Thyroid gland (tissue), 4 donors: ENCODE results near the gene BRPF3. TPM values are rescaled to one million over a fixed set of nuclear protein-coding genes. Genes with fewer than 3 reads are reported as not detected.

ENCODE experiments used
- DNase-seq, 2 donors: peaks; one replicate each; pipeline ENCODE4 v3.0.0-alpha.2; 2019
- H3K27ac ChIP-seq, 3 donors: fragments of 200-600 bp; sonication (generic); 1 replicate in 2 of 3; 2 replicates in 1 of 3; pipeline ENCODE4 v1.5.1; 2016 to 2019; ENCODE audit warnings: mild to moderate bottlenecking in 1 of 3, moderate library complexity in 1 of 3
- H3K27me3 ChIP-seq: fragments of 200-600 bp; sonication (generic); one replicate; pipeline ENCODE4 v1.5.1; 2019
- H3K36me3 ChIP-seq, 2 donors: fragments of 200-600 bp; sonication (generic); one replicate each; pipeline ENCODE4 v1.5.1; 2016 to 2019
- H3K4me1 ChIP-seq, 2 donors: fragments of 200-600 bp; sonication (generic); one replicate each; pipeline ENCODE4 v1.5.1; 2017 to 2019
- H3K4me3 ChIP-seq, 3 donors: fragments of 200-600 bp; sonication (generic); replicated peaks in 1 of 3; 1 replicate in 2 of 3; 2 replicates in 1 of 3; pipeline ENCODE4 v1.5.1; 2016; ENCODE audit warnings: mild to moderate bottlenecking in 1 of 3
- H3K9me3 ChIP-seq: fragments of 200-600 bp; sonication (generic); one replicate; pipeline ENCODE4 v1.5.1; 2017
- POLR2A ChIP-seq, 2 donors: fragments of 450-650 bp; IDR thresholded peaks; one replicate each; pipeline ENCODE4 v1.6.1; 2017; ENCODE audit warnings: antibody characterized with exemption in 2 of 2, mild to moderate bottlenecking in 2 of 2, moderate library complexity in 1 of 2
- WGBS, 2 donors: methylation state at CpG; one replicate each; pipeline ENCODE4 v1.1.5; 2017; 5-methylcytosine and 5-hydroxymethylcytosine counted together
- intact Hi-C: fragments of 100-400 bp; cut with DNase I; formaldehyde crosslinking; loops from one replicate; pipeline ENCODE4 v1.15.1; 2023
- total RNA-seq, 4 donors: library from RNA; depleted of rRNA; stranded (reverse); fragments of >200 nt; gene quantifications; one replicate each; pipeline ENCODE4 v1.2.3, GENCODE V29; 2016
- TF ChIP-seq, protein P1 (sequence below), 6 experiments: fragments of 200-600 bp in 3 of 6; fragments of 450-650 bp in 3 of 6; sonication (generic) in 3 of 6; IDR thresholded peaks; one replicate each; pipeline ENCODE4 v1.5.1; 2016 to 2019; ENCODE audit warnings: antibody characterized with exemption in 6 of 6, mild to moderate bottlenecking in 2 of 6, inconsistent platforms in 1 of 6, moderate library complexity in 1 of 6

Gene BRPF3
- total RNA-seq, 4 donors from 2014 or later = 21.5 to 55.1 (median 35.3) TPM

DNA sequence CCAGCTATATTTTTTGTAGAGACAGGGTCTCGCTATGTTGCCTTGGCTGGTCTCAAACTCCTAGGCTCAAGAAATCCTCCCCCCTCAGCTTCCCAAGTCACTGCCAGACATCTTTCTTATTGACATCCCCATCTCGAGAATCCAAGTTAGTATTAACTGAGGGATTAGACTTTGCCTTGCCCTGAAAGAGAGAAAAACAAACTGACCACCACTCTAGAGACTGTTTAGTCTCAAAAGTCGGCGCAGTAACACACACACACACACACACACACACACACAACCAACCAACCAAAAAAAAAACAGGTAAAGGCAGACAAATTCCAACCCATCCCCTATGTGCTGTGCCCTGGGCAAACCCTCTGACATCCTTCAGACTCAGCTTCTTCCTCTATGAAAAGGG lies 46.1 kb downstream of the BRPF3 start:
- Histone ChIP-seq H3K4me3 (no peak overlapping the region), H3K27me3 (no peaks in the 10 kb centered on the region), H3K27ac (no peak overlapping the region), H3K9me3 (no peaks in the 10 kb centered on the region), H3K4me1 (no peaks in the 10 kb centered on the region), H3K36me3 (no peaks in the 10 kb centered on the region)
- no peak for DNase-seq
- intact Hi-C loops = no loop called here
- WGBS, 2 donors = 69 to 72% methylated on average over 4 of the region's 4 CpGs
- TF ChIP-seq, protein P1, sequence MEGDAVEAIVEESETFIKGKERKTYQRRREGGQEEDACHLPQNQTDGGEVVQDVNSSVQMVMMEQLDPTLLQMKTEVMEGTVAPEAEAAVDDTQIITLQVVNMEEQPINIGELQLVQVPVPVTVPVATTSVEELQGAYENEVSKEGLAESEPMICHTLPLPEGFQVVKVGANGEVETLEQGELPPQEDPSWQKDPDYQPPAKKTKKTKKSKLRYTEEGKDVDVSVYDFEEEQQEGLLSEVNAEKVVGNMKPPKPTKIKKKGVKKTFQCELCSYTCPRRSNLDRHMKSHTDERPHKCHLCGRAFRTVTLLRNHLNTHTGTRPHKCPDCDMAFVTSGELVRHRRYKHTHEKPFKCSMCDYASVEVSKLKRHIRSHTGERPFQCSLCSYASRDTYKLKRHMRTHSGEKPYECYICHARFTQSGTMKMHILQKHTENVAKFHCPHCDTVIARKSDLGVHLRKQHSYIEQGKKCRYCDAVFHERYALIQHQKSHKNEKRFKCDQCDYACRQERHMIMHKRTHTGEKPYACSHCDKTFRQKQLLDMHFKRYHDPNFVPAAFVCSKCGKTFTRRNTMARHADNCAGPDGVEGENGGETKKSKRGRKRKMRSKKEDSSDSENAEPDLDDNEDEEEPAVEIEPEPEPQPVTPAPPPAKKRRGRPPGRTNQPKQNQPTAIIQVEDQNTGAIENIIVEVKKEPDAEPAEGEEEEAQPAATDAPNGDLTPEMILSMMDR (IDR thresholded peaks at IDR 0.05) = no peak
- TF ChIP-seq POLR2A (IDR thresholded peaks at IDR 0.05) = no peak

DNA sequence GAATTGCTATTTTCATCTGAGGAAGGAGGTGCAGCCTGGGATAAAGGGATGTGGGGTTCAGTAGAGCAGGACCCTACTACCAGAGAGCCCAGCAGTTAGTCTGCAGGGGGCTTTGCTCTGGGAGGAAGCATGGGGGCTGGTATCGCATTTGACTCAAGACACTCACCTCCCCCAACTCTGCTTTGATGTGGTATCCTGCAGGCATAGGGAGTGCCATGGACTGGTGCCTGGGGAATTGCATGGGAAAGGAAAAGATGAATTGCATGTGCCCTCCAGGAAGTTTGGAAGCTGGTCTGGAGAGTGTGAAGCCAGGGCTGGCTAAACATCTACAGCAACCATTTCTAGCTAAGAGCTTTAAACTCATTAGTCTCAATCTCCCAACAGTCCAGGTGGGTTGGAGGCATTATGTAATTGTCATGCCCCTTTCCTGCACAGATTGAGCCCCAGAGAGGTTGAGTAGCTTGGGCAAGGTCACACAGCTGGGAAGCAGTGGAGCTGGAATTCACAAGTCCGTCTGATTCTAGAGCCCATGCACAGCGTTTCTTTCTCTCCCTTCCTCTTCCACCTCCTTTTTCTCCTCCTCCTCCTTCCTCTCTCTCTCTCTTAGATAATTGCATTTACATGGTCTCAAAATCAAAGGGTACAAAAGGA lies 47.1 kb downstream of the BRPF3 start:
- DNase-seq = no peak
- H3K27ac ChIP-seq = no peak overlapping the region
- no peak overlapping the region for H3K4me3 ChIP-seq
- H3K27me3 ChIP-seq = no peaks in the 10 kb centered on the region
- peaks cover 0 to 4% of the 10 kb centered on the region in 2 donors for H3K4me1 ChIP-seq
- no peaks in the 10 kb centered on the region for H3K36me3 ChIP-seq
- 70 to 80% methylated on average over 3 of the region's 3 CpGs for WGBS, 2 donors
- H3K9me3 ChIP-seq = no peaks in the 10 kb centered on the region
- no peak for TF ChIP-seq POLR2A (IDR thresholded peaks at IDR 0.05)
- TF ChIP-seq, protein P1 (IDR thresholded peaks at IDR 0.05) = no peak
- intact Hi-C loops = no loop called here

GRCh38 chr6:36244641-36245280 lies 48.2 kb downstream of the BRPF3 start:
- Histone ChIP-seq H3K4me1 (peaks cover 0 to 7% of the 10 kb centered on the region in 2 donors), H3K27me3 (no peaks in the 10 kb centered on the region), H3K4me3 (no peak overlapping the region), H3K9me3 (no peaks in the 10 kb centered on the region), H3K36me3 (no peaks in the 10 kb centered on the region), H3K27ac (no peak overlapping the region)
- intact Hi-C loops = no loop called here
- no peak for DNase-seq
- WGBS, 2 donors = 87 to 88% methylated on average over 8 of the region's 8 CpGs
- TF ChIP-seq POLR2A (IDR thresholded peaks at IDR 0.05) = no peak
- TF ChIP-seq, protein P1 (IDR thresholded peaks at IDR 0.05) = no peak

GRCh38 chr6:36245572-36246061 lies 49.1 kb downstream of the BRPF3 start:
- WGBS, 2 donors = 70 to 74% methylated on average over 8 of the region's 8 CpGs
- Histone ChIP-seq H3K36me3 (no peaks in the 10 kb centered on the region), H3K9me3 (no peaks in the 10 kb centered on the region), H3K27me3 (no peaks in the 10 kb centered on the region), H3K4me1 (peaks cover 0 to 7% of the 10 kb centered on the region in 2 donors), H3K27ac (no peak overlapping the region), H3K4me3 (no peak overlapping the region)
- DNase-seq = no peak
- intact Hi-C loops = no loop called here
- no peak for TF ChIP-seq POLR2A (IDR thresholded peaks at IDR 0.05)
- TF ChIP-seq, protein P1 (IDR thresholded peaks at IDR 0.05) = no peak
